ENCODE results near the gene NQO1.

The NQO1 gene

DNA sequence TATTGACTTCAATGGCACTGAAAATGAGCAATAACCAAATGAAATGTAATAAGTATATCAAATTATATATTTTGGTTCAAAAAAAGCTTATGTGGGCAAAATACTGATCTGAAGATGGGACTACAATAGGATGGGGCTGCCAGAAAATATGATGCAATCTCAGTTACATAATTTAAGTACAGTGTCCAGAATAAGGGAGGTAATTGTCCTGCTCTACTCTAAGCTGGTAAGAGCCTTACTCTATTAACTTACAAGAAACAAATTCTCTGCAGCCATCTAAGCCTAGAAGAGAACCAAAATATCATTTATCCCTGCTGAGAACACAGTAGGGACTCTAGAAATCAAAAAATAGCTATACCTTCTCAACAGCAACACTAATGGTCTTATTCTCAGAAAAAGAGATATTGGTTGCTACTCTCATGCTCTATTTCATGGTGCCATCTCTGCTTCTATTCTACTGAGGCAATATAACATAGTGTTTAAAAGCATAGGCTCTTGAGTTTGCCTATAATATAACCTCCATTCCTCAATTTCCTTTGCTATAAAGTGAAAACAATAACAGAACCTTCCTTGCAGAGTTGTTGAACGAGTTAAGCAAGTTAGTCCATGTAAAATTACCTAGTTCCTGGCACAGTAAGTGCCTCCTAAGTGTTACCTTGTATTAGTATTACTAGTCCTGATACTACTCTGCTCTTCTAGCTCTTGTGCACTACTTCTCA is 19.9 kb downstream of the NQO1 start:
- DNase-seq (ENCODE audit: low read depth in 2 of 2) = no peak

DNA sequence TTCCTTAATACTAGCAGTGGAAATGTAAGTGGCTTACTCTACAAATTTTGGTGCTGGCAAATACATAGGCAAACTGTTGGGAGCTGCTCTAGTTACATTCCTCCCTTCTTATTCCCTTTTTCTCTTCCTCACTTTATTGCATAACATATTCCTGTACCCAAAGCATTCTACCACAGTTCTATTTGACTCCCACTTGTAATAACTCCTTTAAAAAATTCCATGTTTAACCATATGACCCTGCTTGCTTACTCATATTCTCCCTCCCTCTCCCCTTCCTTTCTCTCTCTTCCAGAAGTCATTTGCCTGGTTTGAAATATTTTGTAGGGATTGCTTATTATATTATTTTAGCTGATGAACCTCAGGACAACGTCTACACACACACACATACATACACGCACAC is 22.7 kb downstream of the NQO1 start:
- no peak for DNase-seq (ENCODE audit: low read depth in 2 of 2)

DNA sequence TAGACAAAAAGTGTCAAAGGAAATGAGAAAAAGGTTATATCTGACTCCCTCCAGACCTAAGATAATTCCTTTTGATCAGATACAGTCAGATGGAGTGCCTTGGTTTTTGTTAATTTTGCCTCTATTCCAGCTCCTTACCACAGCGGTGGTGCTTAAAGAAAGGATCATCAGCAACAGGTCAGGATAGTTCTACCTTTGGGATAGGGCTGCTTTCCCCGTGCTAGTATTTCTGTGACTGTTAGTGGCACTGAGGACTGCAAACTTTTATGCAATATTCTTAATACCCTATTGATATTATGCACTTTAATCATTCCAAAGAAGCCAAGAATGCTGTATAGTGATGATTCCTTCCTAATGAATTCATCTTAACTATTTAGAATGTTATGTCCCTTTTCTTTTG is 24.5 kb downstream of the NQO1 start:
- DNase-seq (ENCODE audit: low read depth in 2 of 2) = no peak

- no peak for DNase-seq (ENCODE audit: low read depth in 2 of 2)
These were observed 24.9 kb downstream of the NQO1 start for GRCh38 chr16:69701452-69701851.

- no peak for DNase-seq (ENCODE audit: low read depth in 2 of 2)
These were observed 26.4 kb downstream of the NQO1 start for GRCh38 chr16:69699915-69700314.

- DNase-seq (ENCODE audit: low read depth in 2 of 2) = no peak
These were observed 28.0 kb downstream of the NQO1 start for GRCh38 chr16:69698404-69698803.

DNA sequence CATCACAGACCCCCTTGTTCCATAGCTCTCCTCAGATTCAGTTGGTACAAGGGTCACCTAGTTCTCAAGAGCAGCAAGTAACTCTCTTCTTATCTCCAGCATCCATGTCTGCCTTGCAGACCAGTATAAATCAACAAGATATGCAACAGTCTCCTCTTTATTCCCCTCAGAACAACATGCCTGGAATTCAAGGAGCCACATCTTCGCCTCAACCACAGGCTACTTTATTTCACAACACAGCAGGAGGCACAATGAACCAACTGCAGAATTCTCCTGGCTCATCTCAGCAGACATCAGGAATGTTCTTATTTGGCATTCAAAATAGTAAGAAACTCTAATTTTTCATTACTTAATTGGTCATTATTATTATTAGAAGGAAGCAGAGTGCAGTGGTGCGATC is 32.4 kb downstream of the NQO1 start:
- no peak for DNase-seq (ENCODE audit: low read depth in 2 of 2)

GRCh38 chr16:69691980-69692911 is 34.1 kb downstream of the NQO1 start:
- no peak for DNase-seq (ENCODE audit: low read depth in 2 of 2)

- no peak for DNase-seq (ENCODE audit: low read depth in 2 of 2)
These were observed 37.8 kb downstream of the NQO1 start for GRCh38 chr16:69688589-69688988.

DNA sequence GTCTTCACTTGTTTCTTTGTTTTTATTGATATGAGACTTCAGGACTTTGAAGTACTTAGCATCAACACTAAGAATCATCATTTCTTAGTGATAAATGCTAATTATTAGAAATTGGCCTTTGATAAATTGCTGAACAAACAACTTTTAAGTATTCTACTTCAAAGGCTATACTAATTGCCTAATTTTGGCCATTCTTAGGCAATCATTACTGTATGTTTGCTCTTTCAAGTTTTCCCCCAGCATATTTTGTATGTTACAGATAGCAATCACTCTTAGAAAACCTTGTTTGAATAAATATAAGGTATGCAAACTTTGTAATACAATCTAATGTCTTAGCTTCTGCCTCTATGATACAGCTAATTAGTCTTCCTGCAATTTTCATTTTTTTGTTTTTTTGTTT is 46.0 kb downstream of the NQO1 start:
- no peak for DNase-seq (ENCODE audit: low read depth in 2 of 2)

- no peak for DNase-seq (ENCODE audit: low read depth in 2 of 2)
These were observed 53.2 kb downstream of the NQO1 start for GRCh38 chr16:69672998-69673713.

DNA sequence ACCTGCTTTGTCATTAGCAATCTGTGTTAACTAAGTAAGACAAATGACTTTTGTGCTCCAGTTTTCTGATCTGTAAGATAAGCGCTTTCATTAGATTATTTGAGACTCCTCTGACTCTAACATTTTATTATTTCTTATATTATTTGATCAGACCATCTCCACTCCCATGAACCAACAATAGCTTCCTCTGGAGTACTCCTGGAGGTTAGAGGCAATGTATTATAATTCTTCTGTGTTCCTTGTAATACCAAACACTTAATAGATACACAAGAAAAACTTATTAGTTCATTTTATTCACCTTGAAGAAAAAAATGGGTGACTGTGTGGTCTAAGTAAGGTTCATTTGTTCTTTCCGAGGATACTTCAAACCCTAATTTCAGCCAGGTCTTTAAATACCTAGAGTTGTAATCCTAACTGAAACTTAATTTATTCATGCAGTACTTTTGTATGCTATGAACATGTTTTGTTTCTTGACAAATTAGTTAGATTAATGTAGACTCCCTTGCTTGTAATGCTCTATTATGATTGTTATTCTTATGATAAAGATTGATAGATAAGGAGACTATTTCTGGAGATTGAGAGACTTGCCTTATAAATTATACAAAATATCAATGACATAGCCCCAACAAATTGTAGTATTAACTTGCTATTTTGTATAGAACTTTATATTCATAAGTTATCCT is 53.9 kb downstream of the NQO1 start:
- no peak for DNase-seq (ENCODE audit: low read depth in 2 of 2)

DNA sequence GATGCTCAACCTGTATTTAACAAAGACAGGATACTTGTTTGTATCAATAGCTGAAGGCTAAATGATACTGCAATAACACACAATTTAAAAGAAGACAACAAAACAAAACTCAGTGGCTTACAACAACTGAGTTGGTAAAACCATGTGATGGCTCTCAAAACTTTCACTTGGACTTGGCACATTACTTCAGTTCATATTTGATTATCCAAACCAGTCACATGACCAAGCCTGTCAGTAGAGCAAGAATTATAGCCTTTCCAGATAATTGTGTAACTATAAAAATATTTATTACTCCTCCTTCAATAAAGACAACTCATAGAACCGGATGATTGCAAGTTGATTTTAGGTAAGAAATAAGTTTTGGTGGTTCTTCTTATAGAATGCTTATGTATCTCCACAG is 56.8 kb downstream of the NQO1 start:
- DNase-seq (ENCODE audit: low read depth in 2 of 2) = no peak

GRCh38 chr16:69663846-69664245 is 62.5 kb downstream of the NQO1 start:
- no peak for DNase-seq (ENCODE audit: low read depth in 2 of 2)

DNA sequence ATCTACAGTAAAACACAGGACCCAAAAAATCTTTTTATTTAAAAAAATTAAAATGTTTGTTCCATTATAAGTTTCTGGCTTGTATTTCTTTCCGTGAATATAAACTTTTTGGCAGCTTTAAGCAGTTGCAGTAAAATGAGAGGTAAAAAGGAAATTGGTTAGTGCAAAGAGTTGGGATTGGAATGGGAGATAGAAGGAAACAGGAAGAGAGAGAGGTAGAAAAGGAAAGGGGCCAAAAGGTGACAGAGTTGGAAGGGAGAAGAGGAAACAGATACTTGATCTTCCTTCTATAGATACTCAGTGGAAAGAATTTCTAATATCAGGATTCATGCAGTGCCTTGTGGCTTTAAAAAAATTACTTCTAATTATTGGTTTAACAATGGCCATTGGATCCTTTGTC is 63.5 kb downstream of the NQO1 start:
- DNase-seq (ENCODE audit: low read depth in 2 of 2) = no peak

- DNase-seq (ENCODE audit: low read depth in 2 of 2) = no peak
These were observed 66.2 kb downstream of the NQO1 start for GRCh38 chr16:69660166-69660565.
